Measurements from ENCODE around the gene HCFC2.
"Not testable (repeated sequence)": the region's sequence is repeated elsewhere in the genome, so short reads cannot be mapped to it uniquely, and the experiment has no call there.

Gene HCFC2

DNA sequence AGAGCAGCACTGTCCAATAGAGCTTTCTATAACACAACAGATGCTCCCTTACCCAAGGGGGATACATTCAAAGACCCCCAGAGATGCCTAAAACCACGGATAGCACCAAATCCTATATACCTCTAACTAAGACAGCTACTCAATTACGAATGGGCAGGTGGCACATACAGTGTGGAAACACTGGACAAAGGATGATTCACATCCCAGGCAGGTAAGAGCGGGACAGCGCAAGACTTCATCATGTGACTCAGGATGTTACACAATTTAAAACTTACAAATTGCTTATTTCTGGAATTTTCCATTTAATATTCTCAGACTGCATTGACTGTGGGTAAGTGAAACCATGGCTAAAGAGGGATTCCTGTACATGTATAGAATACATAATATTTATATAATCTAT is 5.5 kb upstream of the HCFC2 start:
- DNase-seq = no peak

DNA sequence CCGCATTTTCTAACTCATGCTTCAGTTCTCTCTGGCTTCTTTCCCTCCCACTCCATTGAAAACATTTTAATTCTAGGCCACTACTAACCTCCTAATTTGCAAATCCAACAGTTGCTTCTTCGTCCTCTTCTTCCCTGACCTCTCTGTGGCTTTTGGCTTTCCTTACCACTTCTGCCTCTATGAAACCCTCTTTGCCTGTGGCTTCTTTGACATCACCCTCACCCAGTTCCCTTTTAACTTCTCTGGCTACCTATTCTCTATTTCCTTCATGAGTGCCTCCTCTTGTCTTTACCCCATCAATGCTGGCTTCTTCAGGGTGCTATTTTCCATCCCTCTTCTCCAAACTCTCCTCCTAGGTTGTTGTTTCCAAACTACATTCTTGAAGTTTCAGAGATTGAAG is 4.4 kb upstream of the HCFC2 start:
- DNase-seq = no peak

DNA sequence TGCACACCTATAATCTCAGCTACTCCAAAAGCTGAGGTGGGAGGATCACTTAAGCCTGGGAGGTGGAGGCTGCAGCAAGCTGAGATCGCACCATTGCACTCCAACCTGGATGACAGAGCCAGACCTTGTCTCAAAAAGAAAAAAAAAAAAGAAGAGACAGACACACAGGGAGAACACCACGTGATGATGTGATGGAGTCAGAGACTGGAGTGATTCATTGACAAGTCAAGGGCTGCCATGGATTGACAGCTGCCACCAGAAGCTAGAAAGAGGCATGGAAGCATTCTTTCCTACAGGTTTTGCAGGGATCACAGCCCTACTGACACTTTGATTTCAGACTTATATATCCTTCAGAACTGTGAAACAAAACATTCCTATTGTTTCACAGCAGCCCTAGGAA is 3.5 kb upstream of the HCFC2 start:
- DNase-seq = no peak

DNA sequence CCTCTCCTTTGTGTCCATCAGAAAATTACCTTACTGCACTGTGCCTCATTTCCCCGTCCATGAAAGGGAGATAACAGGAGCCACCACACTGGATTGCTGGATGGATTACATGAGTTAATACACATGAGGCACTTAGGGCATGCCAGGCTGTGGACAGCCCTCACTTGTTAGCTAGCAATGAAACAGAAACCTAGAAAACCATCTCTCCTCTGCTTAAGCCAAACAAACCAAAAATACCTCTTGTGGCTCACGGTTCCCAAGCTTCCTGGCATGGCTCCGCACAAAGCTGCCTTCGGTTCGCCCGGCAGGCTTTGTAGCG is 660 bp upstream of the HCFC2 start:
- no peak for DNase-seq

DNA sequence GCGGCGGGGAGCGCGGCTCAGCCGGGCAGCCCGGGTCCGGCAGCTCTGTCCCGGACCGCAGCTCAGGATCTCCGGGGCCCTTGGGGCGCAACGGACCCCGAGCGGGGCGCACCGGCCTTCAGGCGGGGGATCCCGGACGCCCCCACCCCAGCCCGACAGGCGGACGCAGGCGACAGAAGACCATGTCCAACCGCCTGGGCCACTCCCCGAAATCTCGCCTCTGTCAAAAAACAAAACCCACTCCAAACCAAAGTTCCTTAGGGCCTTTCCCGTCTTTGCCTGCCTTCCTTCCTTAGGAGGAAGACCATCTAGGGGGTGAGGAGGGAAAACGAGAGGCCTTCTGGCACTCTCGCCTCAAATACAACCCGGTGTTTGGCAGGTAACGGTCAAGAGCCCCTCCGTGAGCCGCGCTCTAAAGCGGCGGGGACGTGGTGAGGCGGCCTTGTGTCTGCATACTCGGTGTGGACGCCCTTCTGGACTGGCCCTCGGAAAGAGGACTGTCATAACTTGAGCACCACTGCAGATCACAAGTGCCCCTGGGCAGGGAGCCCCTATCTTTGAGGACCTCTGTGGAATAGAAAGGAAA is 604 bp downstream of the HCFC2 start:
- no peak for DNase-seq

DNA sequence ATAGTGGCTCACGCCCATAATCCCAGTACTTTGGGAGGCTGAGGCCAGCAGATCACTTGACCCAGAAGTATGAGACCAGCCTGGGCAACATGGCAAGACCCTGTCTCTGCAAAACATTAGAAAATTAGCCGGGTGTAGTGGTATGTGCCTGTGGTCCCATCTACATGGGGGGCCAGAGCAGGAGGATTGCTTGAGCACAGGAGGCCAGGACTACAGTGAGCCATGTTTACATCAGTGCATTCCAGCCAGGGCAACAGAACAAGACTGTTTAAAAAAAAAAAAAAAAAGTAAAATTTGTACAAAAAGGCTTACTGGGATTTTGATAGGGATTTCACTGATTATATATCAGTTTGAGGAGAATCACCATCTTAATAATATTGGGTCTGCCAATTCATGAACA is 7.8 kb downstream of the HCFC2 start:
- DNase-seq = no peak

DNA sequence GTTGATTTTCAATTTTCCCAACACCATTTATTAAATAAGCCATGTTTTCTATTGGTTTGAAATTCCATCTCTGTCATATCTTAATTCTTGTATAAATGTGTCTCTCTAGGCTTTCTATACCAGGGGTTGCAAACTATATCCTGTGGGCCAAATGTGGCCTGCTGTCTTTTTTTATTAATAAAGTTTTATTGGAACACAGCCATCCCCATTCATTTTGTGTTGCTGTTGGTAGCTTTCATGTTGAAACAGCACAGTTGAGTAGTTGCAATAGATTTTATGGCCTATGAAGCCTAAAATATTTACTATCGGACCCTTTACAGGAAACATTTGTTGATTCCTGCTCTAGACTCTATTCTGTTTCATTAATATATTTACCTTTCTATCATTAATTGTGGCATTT is 9.4 kb downstream of the HCFC2 start:
- no peak for DNase-seq

DNA sequence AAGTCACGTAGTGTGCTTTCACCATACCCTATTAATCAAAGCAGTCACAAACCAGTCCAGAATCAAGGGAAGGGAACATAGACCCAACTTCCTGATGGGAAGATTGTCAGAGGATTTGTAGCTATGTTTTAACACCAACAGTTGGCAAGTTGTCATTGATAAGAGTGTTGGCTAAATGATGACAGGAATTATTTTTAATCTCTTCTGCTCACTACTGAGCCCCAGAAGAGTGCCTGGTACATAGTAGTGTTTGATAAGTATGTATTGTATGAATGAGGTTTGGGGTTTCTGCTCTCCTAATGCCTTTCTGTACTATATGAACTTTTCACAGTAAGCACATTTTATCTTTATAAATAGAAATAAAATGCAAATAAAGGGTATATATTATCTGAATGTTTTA is 14.7 kb downstream of the HCFC2 start:
- no peak for DNase-seq

DNA sequence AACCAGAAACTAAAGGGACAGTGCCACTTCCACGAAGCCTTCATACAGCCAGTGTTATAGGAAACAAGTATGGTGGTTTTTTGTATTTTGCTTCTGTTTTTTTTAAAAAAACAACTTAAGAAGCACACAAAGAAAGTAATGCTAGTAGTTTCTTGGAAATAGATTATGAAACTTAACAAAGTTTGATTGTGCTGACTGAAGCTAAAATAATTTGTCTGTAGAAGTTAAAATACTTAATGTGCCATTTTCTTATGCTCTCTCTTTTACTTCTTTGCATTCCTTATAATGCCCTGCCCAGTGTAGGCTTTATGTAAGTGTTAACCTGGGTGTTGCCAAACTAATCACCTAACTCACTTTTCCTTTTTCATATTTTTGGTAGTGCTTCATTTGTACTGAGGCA is 16.4 kb downstream of the HCFC2 start:
- DNase-seq = no peak

DNA sequence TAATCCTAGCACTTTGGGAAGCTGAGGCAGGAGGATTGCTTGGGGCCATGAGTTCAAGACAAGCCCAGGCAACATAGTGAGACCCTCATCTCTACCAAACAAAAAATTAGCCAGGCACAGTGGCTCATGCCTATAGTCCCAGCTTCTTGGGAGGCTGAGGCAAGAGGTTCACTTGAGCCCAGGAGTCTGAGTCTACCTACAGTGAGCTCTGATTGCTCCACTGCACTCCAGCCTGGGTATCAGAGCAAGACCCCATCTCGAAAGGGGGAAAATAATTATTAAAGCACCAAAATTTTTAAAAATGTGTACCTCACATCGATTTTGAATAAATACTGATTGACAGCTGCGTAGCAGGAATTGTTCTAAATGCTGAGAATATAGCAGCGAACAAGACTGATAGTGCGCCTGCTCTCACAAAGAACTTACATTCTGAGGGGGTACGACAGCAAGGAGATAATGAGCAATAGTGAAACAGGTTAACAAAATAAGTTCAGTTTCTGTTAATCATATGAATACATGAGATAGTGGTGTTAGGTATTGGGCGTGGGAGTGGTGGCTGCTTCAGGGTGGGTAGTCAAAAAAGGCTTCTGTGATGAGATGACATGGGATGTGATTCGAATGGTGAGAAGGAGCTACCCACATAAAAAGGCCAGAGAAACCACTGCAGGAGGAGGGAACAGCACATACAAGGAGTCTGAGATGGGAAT is 19.6 kb downstream of the HCFC2 start:
- DNase-seq = no peak

DNA sequence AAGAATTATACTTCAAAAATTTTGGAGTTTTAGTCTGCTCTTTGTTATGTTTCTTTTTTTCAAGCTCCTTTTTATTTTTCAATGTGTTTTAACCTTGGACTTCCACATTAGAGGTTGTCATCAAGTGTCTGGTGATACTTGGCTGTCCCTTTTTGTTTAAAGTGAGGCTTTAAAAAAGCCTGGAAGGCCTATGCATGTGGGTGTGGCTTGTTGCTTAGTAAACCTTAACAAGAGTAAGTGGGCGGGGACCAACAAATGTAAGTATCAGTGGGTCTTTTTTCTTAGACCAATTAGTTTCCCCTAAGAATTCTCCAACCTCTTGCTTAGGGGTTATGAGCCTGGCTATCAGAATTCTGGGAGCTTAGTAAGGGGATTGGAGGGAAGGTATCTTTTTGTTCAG is 26.4 kb downstream of the HCFC2 start:
- no peak for DNase-seq

DNA sequence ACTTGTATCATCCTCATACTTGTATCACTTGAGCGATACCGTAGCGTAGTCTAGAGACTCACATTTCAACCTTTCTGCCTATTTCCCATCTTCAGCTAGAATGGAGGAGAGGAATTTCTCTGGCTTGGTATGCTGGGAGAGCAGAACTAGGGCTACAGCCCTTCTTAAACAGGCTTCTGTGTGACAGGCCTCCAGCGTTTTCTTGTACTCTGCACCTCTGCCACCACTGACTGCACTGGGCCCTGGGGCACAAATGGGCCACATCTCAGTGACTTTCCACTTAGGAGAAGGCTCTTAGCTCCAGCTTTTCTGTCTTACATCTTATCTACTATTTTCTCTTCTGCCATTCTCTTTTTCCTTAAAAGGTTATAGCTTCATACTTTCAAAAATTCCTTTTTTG is 26.8 kb downstream of the HCFC2 start:
- no peak for DNase-seq

DNA sequence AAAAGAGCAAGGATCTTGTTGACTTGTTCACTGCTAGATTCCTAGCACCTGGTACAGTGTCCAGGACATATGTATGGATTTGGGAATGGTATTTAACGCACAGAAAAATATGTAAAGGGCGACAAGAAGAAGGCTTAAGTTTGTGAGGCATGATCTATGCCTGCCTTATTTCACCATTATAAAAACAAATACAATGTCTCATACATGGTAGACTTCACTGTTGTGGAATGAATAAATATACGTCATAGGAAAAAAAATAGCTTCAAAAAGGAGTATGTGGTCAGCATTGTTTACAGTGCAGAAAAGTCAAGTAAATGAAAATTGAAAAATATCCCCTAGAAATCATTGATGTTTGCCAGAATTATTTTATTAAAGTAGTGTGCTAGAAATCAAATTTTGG is 30.0 kb downstream of the HCFC2 start:
- DNase-seq = no peak

DNA sequence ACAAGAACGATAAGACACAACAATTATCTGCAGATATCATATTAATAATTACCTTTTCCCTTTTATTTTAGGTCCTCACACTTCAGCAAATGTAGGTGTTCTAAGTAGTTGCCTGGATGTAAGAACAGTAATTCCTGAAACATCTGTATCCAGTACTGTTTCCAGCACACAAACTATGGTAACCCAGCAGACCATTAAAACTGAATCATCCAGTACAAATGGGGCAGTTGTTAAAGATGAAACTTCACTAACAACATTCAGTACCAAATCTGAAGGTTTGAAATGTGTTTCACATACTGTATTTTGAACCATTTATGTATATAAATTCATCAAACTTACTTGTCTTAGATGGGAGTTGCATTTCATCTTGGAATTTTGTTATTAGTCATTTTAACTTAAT is 31.0 kb downstream of the HCFC2 start:
- no peak for DNase-seq

DNA sequence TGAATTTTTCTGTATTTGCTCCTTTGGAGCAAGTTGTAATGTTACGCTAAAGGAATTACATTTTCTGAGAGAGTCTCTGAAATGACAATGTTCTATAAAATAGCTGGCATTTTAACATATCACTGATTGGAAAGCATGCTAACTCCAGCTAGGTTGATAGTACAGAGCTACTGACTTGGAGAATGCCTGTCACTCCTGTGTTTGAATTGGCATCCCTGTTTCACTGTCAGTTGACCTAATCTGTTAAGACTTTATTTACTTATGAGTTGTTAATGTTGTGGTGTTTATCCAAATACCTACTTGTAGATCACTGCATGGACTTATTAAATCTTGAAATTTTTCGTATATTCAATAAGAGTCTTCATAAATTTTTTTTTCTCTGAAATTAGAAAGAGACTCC is 33.6 kb downstream of the HCFC2 start:
- no peak for DNase-seq

DNA sequence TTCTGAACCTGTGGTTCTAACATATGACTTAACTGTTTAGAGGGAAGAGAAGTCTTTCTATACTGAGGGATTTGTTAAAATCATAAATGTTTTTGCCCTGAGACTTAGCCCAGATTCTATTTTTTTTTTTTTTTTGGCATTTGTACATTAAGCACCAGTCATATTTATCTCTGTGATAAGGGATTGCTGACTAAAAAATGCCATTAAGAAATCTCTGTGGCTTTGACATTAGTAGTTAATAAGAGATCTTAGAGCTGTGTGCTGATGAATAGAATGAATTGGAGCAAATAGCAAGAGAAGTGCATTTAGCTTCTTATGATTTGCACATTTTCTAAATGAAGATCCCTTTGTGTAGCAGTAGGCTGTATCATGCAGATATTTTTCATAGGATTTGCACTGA is 41.1 kb downstream of the HCFC2 start:
- no peak for DNase-seq

DNA sequence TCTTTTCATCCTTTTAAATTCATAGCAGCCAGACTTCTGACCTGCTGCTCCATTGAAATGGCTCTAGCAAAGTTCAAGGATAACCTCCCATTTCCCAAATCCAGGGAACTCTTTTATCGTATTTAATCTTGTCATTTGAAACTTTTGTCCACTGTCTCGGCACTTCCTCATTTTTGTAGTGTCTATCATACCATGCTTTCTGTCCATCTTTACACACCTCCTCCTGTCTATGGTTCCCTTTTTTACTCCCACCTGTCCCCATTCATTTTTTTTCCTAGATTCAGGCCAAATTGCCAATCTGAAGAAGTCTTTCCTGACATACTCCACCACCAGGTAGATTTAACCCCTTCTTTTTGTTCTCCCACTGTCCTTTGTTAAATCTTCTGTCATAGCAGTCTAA is 42.6 kb downstream of the HCFC2 start:
- no peak for DNase-seq

DNA sequence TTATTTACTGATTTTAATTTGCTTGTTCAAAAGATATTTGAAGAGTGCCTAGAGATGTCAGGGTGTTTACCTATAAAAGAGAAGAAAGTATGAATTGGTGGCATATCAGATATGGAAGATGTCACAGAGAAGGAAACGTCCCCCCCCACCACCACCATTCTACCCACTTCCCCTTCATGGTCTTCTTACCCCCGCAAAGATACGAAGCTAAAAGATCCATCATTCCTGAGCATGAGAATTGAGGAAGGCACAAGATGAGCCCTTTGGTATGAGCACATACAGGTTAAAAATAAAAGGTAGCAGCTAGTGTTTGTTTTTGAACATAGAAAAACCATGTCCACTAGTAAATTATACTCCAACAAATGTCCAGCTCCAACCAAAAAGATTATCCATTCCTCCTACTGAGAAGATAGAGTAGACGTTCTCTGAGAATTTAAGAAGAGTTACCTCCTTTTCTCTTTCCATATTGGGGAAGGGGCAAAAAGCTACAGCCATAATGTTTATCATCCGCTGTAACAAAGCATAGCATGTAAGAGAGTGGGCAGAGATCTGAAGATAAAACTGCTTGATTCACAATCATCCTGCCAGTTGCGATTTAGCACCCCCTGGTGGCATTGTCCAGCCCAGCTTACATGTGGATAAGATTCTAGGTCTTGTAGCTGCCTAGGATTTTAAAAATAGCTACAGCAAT is 44.6 kb downstream of the HCFC2 start:
- peak; percentile 83 to 85 for DNase-seq

DNA sequence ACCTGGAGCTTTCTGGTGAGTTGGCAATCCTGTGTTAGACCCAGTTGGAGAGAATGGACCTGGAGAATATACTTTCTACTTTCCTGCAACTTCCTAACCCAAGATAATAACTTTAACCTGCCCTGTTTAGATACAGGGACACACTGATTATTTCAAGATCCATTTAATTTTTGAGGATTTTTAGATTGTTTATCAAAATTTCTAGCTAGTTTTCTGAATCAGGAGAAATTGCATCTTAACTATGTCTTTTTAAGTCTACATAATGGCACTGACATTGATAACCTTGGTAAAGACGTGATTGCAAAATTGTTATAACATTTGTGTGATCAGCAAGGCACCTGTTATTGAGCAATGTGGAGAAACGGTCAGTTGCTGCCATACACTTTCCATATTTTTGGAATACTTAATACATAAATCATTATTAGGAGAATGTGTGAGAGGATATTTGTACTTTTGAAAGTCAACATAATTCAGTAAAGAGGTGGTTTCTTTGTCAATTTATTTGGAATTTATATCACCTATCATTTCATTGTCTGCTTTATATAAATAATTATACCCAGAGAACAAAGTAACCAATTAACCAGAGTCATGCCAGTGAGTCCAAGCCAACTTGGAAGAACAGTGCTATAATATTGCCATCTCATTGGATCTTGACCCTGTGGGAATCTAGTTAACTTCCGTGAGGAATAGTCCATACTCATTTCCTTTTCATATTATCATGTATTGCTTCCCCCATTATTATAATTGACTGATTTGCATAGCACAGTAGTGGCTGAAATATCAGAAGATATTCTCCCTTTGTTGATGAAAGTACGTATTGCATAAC is 45.3 kb downstream of the HCFC2 start:
- no peak for DNase-seq

DNA sequence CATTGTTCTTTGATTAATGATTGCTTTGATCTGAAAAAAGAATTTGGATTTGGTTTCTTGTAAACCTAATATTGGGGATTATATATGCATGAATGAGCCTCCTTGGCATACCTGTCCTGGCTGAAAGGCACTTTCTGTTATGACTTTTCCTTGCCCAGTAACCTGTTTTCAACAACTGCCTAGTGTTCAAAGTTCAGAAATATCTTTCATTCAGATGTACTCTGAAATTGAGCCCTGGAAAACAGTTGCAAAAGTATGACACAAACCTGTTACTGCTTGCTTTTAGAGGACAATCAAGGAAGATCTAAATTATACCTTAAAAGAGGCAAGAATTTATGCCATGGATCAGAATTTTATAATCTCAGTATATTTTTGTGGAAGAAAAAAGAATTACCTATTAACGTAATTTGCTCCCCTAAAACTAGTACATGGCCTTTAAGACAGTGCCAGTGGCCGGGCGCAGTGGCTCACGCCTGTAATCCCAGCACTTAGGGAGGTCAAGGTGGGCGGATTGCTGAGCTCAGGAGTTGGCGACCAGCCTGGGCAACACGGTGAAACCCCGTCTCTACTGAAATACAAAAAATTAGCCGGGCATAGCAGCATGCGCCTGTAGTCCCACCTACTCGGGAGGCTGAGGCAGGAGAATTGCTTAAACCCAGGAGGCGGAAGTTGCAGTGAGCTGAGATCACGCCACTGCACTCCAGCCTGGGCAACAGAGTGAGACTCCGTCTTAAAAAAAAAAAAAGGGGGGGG is 50.7 kb downstream of the HCFC2 start:
- not testable (repeated sequence) for DNase-seq

DNA sequence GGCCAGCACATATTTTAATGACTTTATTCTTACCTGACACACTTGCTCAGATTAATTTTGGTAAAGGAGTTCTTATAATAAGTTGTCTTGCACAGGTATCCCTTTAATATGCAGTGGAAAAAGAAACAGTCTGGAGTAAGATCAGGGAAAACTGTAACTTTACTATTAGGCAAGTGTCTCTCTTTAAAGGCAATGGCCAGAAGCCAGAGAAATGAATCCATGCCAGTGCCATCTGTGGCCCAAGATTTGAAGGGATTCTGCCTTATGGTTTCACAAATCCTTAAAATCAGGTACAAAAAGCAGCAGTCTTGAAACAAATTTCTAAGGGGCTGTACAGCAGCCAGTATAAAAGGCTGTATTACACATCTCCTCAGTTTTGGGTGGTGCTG is 51.2 kb downstream of the HCFC2 start:
- no peak for DNase-seq

DNA sequence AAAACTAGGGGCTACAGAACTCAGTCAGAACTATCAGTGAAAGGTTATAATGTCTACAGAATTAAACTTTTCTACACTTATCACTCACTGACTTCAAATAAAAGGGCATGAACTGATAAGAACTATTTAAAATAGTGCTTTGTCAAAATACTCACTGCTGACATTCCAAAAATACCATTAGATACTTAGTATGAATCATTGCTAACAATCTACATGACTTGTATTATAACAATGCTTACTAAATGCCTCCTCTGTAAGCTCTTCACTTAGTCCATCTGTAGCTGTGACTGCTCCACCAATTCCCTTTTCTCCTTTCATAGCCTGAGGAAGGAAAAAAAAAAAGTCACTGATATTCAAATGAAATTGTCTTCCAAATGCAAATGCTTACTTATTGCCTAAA is 56.7 kb downstream of the HCFC2 start:
- DNase-seq = no peak

DNA sequence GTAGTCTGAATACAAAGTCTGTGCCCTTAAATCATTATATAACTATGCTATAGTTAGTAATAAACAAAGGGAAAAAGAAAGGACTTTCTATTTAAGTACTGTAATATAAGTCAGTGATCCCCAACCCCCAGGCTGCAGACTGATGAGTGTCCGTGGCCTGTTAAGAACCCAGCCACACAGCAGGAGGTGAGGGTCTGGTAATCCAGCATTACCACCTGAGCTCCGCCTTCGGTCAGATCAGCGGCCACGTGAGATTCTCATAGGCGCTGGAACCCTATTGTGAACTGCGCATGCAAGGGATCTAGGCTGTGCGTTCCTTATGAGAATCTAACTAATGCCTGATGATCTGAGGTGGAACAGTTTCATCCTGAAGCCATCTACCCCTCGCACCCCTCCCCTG is 58.0 kb downstream of the HCFC2 start:
- no peak for DNase-seq
